HepG2 (cell line): ENCODE results near the gene SVBP. TPM values are rescaled to one million over a fixed set of nuclear protein-coding genes. Genes with fewer than 3 reads are reported as not detected.

Experiments
- ATAC-seq: fragments of 200-7000 bp; cut with Tn5 transposase; 3 replicates; pipeline ENCODE4 v1.9.1; 2020; ENCODE audit warnings: mild to moderate bottlenecking, moderate library complexity
- BruUV-seq: library from RNA; stranded (reverse); fragments of 400-500 nt; replicated peaks from 2 replicates; lab custom pipeline; 2021; lab: Mats Ljungman, UMichigan
- CTCF ChIA-PET: fragments of 300-600 bp; formaldehyde crosslinking; extraction: SDS; loops from one replicate; lab custom pipeline; 2021; ENCODE audit warnings: low total read pairs, inconsistent platforms, low intra/inter-chr PET ratio; lab: Yijun Ruan, JAX
- POLR2A ChIA-PET: fragments of 350-600 bp; sonication (Branson Sonifier 250); formaldehyde crosslinking; loops from one replicate; lab custom pipeline; 2020; ENCODE audit warnings: antibody characterized with exemption, inconsistent platforms; lab: Yijun Ruan, JAX
- DNase-seq: peaks from one replicate; pipeline ENCODE4 v3.0.0-alpha.2; 2015; ENCODE audit warnings: low spot score
- FAIRE-seq: peaks from 3 replicates; lab custom pipeline; 2011; peaks lifted over from hg19 to GRCh38; lab: Jason Lieb, UNC
- H2AFZ ChIP-seq: one replicate; pipeline ENCODE4 v1.6.1; 2011; ENCODE audit warnings: low read length, inconsistent platforms
- H3K27ac ChIP-seq: fragments of 300-600 bp; 3 replicates; pipeline ENCODE4 v1.8.0; 2011; ENCODE audit warnings: mixed run types, mild to moderate bottlenecking, mixed read lengths, low read length, inconsistent platforms; ENCODE audit not compliant: insufficient read depth; ENCODE audit errors: extremely low read length
- H3K27me3 ChIP-seq, 2 experiments: fragments of 200-600 bp in 1 of 2; 2 replicates in 1 of 2; 3 replicates in 1 of 2; pipeline versions ENCODE4 v1.6.0 to v1.8.0; 2011; ENCODE audit warnings: low read length in 2 of 2, mild to moderate bottlenecking in 2 of 2, moderate library complexity in 2 of 2, inconsistent platforms in 1 of 2; ENCODE audit not compliant: insufficient read depth in 2 of 2, control insufficient read depth in 1 of 2
- H3K36me3 ChIP-seq, 2 experiments: fragments of 200-600 bp in 1 of 2; replicated peaks in 1 of 2; 2 replicates in 1 of 2; 3 replicates in 1 of 2; pipeline versions ENCODE4 v1.5.1 to v1.8.0; 2011; ENCODE audit warnings: low read length in 2 of 2, inconsistent platforms in 1 of 2; ENCODE audit not compliant: insufficient read depth in 2 of 2, control insufficient read depth in 1 of 2
- H3K4me1 ChIP-seq: 2 replicates; pipeline ENCODE4 v1.5.1; 2012; ENCODE audit warnings: low read length, inconsistent platforms; ENCODE audit not compliant: insufficient read depth
- H3K4me2 ChIP-seq: 2 replicates; pipeline ENCODE4 v1.6.0; 2011; ENCODE audit warnings: low read depth, low read length, inconsistent platforms
- H3K4me3 ChIP-seq, 3 experiments: fragments of 200-600 bp in 1 of 3; sonication (generic), shearing (Covaris generic) in 1 of 3; replicated peaks in 1 of 3; 2 replicates each; pipeline ENCODE4 v1.5.1; 2011 to 2016; ENCODE audit warnings: low read length in 3 of 3, inconsistent platforms in 2 of 3, low read depth in 2 of 3, mild to moderate bottlenecking in 2 of 3, control low read depth in 1 of 3, mixed read lengths in 1 of 3; ENCODE audit not compliant: insufficient read depth in 1 of 3
- H3K79me2 ChIP-seq: one replicate; pipeline ENCODE4 v1.6.1; 2011; ENCODE audit warnings: low read length, inconsistent platforms; ENCODE audit not compliant: insufficient read depth
- H3K9ac ChIP-seq: 2 replicates; pipeline ENCODE4 v1.6.0; 2011; ENCODE audit warnings: mild to moderate bottlenecking, low read depth, low read length, inconsistent platforms; ENCODE audit not compliant: insufficient read depth
- H3K9me3 ChIP-seq: 2 replicates; pipeline ENCODE4 v1.5.1; 2012; ENCODE audit warnings: mild to moderate bottlenecking, low read length
- H4K20me1 ChIP-seq: 2 replicates; pipeline ENCODE4 v1.6.0; 2011; ENCODE audit warnings: inconsistent platforms, mild to moderate bottlenecking, low read length, moderate library complexity; ENCODE audit not compliant: insufficient read depth
- ZFP82 ChIP-seq: sonication (generic); formaldehyde crosslinking; IDR thresholded peaks from 2 replicates; pipeline ENCODE4 v1.5.1; 2020; ENCODE audit warnings: mild to moderate bottlenecking, missing genetic modification reagents, borderline replicate concordance
- ZNF354B ChIP-seq: sonication (generic); formaldehyde crosslinking; IDR thresholded peaks from 2 replicates; pipeline ENCODE4 v1.8.0; 2022; ENCODE audit warnings: mild to moderate bottlenecking, missing genetic modification reagents
- ZNF569 ChIP-seq: sonication (generic); formaldehyde crosslinking; IDR thresholded peaks from 2 replicates; pipeline ENCODE4 v1.5.0; 2020; ENCODE audit warnings: mild to moderate bottlenecking, missing genetic modification reagents, moderate library complexity, borderline replicate concordance
- ZNF616 ChIP-seq: sonication (generic); formaldehyde crosslinking; IDR thresholded peaks from 2 replicates; pipeline ENCODE4 v1.5.0; 2020; ENCODE audit warnings: low read depth, mild to moderate bottlenecking, missing genetic modification reagents
- ZNF652 ChIP-seq: IDR thresholded peaks from 2 replicates; pipeline ENCODE4 v1.6.1; 2016; ENCODE audit warnings: low read depth, borderline replicate concordance
- ZNF839 ChIP-seq: sonication (generic); formaldehyde crosslinking; IDR thresholded peaks from 2 replicates; pipeline ENCODE4 v1.4.0; 2020; ENCODE audit warnings: missing genetic modification reagents, mild to moderate bottlenecking, borderline replicate concordance
- WGBS: methylation state at CpG from one replicate; pipeline ENCODE4 v1.1.6; 2017; ENCODE audit warnings: low lambda C conversion rate; 5-methylcytosine and 5-hydroxymethylcytosine counted together
- in situ Hi-C: cut with HindIII; loops from 2 replicates; pipeline ENCODE4 v1.10.0; 2017; ENCODE audit warnings: low pct_unique_long_range_greater_than_20kb; ENCODE audit not compliant: extremely low pct_ligation_motif_present
- intact Hi-C: fragments of 100-400 bp; cut with micrococcal nuclease; formaldehyde crosslinking; loops from one replicate; pipeline ENCODE4 v1.10.0; 2022; ENCODE audit not compliant: unreplicated experiment
- polyA plus RNA-seq, 8 experiments: library from polyadenylated mRNA; depleted of rRNA in 3 of 8; stranded (reverse) in 7 of 8; unstranded in 1 of 8; fragments of >200 nt; fragmentation: Illumina TruSeq in 4 of 8; extraction: Trizol in 4 of 8; gene quantifications; 2 replicates each; pipeline versions ENCODE4 v1.2.1 to v1.2.3, GENCODE V29; 2011 to 2016; ENCODE audit warnings: low read depth in 4 of 8, missing spikeins in 1 of 8, mixed read lengths in 1 of 8; ENCODE audit not compliant: insufficient read depth in 1 of 8
- total RNA-seq, 5 experiments: library from RNA; depleted of rRNA; stranded (reverse); fragments of >200 nt; fragmentation: Illumina TruSeq; extraction: Trizol; gene quantifications; 2 replicates each; pipeline ENCODE4 v1.2.3, GENCODE V29; 2016; ENCODE audit warnings: low read depth in 1 of 5
- TF ChIP-seq, protein P1 (sequence below): sonication (generic); formaldehyde crosslinking; IDR thresholded peaks from 2 replicates; pipeline ENCODE4 v1.8.1; 2023; ENCODE audit warnings: mild to moderate bottlenecking, missing genetic modification reagents
- TF ChIP-seq, protein P2 (sequence below): sonication (generic); formaldehyde crosslinking; IDR thresholded peaks from 2 replicates; pipeline ENCODE4 v1.8.1; 2023; ENCODE audit warnings: mild to moderate bottlenecking, inconsistent platforms, moderate library complexity, missing genetic modification reagents, borderline replicate concordance
- TF ChIP-seq, protein P3 (sequence below): sonication (generic); formaldehyde crosslinking; IDR thresholded peaks from 2 replicates; pipeline ENCODE4 v1.8.1; 2023; ENCODE audit warnings: missing genetic modification reagents, mild to moderate bottlenecking, borderline replicate concordance
- TF ChIP-seq, protein P4 (sequence below): sonication (generic); formaldehyde crosslinking; IDR thresholded peaks from 2 replicates; pipeline ENCODE4 v1.4.0; 2020; ENCODE audit warnings: missing genetic modification reagents, mild to moderate bottlenecking, borderline replicate concordance

Gene SVBP
- total and polyA plus RNA-seq, 2 of the 13 experiments (the other 11 are each of a cell fraction or from before 2014, with no cell fraction given) = 28.8 to 48.2 TPM

DNA sequence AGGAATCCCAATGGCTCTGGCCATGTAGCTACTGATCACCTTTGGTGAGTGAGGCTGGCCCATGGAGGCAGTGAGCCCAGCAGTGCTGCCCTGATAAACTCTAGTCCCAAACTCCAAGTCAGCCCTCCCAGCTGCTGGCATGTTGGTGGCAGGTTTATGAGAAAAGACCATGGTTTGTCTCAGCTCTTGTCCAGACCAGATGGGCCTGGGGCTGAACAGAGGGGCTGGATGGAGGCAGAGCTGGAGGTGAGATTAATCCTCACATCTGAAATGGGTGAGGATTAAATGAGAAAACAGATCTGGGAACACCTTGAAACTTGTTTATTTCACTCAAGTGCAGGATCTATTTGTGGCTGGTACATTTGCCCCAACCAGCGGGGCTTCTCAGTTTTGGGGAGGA is 29.2 kb downstream of the SVBP start:
- Histone ChIP-seq H3K4me2 (no peak overlapping the region), H3K4me3 (no peak overlapping the region), H3K27me3 (no peaks in the 10 kb centered on the region), H3K9ac (no peak overlapping the region)
- ATAC-seq (no peak), DNase-seq (no peak), FAIRE-seq (no peak)
- no TSS peak for BruUV-seq
- POLR2A ChIA-PET = no interaction called here
- in situ Hi-C loops = no loop called here
- WGBS = 88% methylated on average over 1 of the region's 1 CpG
- intact Hi-C loops = no loop called here
- TF ChIP-seq, protein P1, sequence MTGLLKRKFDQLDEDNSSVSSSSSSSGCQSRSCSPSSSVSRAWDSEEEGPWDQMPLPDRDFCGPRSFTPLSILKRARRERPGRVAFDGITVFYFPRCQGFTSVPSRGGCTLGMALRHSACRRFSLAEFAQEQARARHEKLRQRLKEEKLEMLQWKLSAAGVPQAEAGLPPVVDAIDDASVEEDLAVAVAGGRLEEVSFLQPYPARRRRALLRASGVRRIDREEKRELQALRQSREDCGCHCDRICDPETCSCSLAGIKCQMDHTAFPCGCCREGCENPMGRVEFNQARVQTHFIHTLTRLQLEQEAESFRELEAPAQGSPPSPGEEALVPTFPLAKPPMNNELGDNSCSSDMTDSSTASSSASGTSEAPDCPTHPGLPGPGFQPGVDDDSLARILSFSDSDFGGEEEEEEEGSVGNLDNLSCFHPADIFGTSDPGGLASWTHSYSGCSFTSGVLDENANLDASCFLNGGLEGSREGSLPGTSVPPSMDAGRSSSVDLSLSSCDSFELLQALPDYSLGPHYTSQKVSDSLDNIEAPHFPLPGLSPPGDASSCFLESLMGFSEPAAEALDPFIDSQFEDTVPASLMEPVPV (CRISPR knock-in tag) = no peak
- no peak for TF ChIP-seq ZNF354B (CRISPR knock-in tag)
- TF ChIP-seq, protein P2, sequence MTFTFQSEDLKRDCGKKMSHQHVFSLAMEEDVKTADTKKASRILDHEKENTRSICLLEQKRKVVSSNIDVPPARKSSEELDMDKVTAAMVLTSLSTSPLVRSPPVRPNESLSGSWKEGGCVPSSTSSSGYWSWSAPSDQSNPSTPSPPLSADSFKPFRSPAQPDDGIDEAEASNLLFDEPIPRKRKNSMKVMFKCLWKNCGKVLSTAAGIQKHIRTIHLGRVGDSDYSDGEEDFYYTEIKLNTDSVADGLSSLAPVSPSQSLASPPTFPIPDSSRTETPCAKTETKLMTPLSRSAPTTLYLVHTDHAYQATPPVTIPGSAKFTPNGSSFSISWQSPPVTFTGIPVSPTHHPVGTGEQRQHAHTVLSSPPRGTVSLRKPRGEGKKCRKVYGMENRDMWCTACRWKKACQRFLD (CRISPR knock-in tag) = no peak
- TF ChIP-seq ZNF569 (CRISPR knock-in tag) = no peak
- TF ChIP-seq, protein P3, sequence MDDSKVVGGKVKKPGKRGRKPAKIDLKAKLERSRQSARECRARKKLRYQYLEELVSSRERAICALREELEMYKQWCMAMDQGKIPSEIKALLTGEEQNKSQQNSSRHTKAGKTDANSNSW (CRISPR knock-in tag) = no peak
- TF ChIP-seq ZFP82 (CRISPR knock-in tag) = no peak
- TF ChIP-seq, protein P4, sequence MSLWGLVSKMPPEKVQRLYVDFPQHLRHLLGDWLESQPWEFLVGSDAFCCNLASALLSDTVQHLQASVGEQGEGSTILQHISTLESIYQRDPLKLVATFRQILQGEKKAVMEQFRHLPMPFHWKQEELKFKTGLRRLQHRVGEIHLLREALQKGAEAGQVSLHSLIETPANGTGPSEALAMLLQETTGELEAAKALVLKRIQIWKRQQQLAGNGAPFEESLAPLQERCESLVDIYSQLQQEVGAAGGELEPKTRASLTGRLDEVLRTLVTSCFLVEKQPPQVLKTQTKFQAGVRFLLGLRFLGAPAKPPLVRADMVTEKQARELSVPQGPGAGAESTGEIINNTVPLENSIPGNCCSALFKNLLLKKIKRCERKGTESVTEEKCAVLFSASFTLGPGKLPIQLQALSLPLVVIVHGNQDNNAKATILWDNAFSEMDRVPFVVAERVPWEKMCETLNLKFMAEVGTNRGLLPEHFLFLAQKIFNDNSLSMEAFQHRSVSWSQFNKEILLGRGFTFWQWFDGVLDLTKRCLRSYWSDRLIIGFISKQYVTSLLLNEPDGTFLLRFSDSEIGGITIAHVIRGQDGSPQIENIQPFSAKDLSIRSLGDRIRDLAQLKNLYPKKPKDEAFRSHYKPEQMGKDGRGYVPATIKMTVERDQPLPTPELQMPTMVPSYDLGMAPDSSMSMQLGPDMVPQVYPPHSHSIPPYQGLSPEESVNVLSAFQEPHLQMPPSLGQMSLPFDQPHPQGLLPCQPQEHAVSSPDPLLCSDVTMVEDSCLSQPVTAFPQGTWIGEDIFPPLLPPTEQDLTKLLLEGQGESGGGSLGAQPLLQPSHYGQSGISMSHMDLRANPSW (CRISPR knock-in tag) = no peak
- TF ChIP-seq ZNF616 (CRISPR knock-in tag) = no peak
- no peak for TF ChIP-seq ZNF839 (CRISPR knock-in tag)
- no peak for TF ChIP-seq ZNF652 (CRISPR knock-in tag)
- TF ChIP-seq, all 625 proteins: peak for 0
- no peaks in the 10 kb centered on the region for H4K20me1 ChIP-seq
- H3K9me3 ChIP-seq = no peaks in the 10 kb centered on the region
- H3K27ac ChIP-seq = no peak overlapping the region
- no peaks in the 10 kb centered on the region for H3K79me2 ChIP-seq
- H2AFZ ChIP-seq = no peak overlapping the region
- 0 out of 5 replicates have a peak, but pooled peaks cover 0 to 2% of the 10 kb centered on the region in 2 experiments for H3K36me3 ChIP-seq
- CTCF ChIA-PET = no interaction called here
- no peaks in the 10 kb centered on the region for H3K4me1 ChIP-seq
